ENCODE measurements around the gene MRFAP1L1.
"Not testable (repeated sequence)": the region's sequence is repeated elsewhere in the genome, so short reads cannot be mapped to it uniquely, and the experiment has no call there.

The MRFAP1L1 gene

DNA sequence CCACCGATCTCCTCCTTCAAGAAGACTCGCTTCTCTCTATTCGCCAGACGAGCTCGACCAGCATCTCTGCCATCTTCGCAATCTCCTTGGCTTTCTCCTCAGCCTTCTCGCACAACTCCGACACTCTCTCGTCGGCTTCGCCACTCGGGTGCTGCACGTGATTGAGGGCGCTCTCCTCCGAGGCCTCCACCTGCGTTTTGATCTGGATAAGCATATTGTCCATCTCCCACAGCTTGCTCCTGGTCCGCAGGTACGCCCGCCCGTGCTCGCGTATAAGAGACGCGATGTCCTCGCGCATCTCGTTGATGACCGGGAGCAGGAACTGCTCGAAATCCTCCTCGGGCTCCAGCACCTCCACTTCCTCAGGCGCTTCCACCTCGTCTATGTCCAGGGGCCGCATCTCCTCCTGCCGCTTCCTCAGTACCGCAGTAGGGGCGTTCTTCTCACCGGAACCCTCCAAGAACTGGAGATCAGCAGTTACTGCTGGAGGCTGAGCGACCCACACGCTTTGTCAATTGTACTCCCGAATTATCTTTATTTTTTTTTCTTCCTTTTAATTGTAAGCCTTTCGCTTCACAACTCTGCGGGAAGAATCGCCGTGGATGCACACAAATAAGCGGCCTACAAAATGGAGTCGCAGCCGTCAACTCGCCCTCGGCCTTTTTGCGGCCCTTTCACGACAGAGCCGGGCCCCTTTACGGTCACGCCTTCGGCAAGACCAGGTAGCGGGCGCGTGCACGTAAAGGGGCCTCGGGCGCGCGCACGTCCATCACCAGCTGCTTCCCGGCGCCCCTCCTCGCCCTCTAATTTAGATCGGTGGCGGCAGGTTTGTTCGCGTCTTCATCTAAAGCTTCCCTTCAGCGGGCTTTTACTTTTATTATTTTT, at the start of gene MRFAP1L1:
Gene MRFAP1L1, minus strand, starts transcription at position 636 of the 885 bp plus-strand sequence. Its CDS starts 236 bp downstream, at position 400.
- DNase-seq (ENCODE audit: low read depth), result peak; percentile 94

DNA sequence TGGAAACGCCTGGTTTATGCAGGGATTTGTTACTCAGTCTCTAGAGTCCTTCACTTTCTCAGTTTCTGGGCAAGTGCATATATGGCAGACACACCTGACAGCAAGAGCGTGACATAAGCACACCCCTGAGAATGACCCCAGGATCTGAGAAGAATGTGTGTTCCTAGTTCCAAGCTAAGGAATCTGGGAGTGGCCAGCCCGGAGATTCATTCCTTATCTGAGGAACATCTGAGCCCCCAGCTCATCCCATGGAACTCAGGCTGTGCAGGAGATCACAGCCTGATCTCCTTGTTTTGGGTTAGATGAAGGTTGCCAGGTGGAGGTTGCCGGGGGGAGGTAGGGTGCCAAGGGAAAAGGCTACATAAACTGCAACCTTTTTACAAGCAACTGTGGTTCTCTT, 49.1 kb upstream of the MRFAP1L1 start:
- DNase-seq (ENCODE audit: low read depth), result no peak

DNA sequence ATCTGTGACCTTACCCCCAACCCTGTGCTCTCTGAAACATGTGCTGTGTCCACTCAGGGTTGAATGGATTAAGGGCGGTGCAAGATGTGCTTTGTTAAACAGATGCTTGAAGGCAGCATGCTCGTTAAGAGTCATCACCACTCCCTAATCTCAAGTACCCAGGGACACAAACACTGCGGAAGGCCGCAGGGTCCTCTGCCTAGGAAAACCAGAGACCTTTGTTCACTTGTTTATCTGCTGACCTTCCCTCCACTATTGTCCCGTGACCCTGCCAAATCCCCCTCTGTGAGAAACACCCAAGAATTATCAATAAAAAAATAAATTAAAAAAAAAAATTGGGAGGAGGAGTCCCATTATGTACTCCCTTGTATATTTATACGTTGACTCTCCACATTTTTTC, 46.7 kb upstream of the MRFAP1L1 start:
- DNase-seq (ENCODE audit: low read depth), result not testable (repeated sequence)

DNA sequence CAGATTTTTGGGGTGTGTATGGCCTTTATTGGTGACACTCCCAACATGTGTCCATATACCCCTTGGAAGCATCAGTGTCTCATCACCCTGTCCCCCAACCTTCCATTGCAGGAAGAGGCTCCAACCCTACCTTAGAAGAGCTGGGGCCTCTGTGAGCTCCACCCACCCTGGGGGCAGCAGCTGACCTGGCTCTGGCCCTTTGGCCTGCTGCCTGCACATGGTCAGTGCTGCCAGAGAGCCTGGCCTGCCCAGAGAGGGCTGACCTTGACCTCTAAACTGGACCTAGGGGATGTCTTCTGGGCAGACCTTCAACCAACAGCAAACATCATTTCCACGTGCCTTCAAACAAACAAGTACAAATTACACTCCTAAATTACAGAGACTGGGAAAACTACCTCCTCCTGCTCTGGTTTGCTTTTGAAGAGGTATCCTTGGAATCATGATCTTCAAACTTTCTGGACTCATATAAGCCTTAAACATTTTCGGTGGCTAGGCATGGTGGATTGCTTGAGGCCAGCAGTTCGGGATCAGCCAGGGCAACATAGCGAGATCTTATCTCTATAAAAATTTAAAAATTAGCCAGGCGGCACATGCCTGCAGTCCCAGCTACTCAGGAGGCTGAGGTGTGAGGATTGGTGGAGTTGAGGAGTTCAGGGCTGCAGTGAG, 45.6 kb upstream of the MRFAP1L1 start:
- no peak for DNase-seq (ENCODE audit: low read depth)

DNA sequence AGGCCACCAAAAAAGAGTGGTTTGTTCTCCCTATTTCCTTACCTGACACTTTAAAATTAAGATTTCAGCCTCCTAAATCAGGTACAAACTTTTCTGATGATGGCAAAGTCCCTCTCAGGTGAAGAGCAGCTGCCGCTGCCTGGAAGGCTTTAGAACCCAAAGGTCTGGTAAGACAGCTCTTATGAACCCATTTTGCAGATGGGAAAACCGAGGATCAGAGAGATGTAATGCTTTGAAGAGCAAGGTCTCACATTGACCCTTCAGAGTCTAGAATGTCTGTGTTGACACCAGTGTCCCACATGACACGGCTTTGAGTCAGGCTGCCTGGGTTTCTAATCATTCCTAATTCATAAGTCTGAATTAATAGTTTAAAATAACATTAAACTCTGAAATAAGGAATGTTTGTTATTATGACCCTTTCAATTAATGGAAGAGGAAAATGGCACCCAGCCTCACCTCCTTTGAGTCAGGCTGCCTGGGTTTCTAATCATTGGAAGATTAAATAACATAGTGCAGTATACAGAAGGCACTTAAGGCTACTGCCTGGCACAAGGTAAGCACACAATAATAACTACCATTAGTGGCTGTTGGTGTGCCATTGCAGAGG, 44.9 kb upstream of the MRFAP1L1 start:
- DNase-seq (ENCODE audit: low read depth), result no peak

DNA sequence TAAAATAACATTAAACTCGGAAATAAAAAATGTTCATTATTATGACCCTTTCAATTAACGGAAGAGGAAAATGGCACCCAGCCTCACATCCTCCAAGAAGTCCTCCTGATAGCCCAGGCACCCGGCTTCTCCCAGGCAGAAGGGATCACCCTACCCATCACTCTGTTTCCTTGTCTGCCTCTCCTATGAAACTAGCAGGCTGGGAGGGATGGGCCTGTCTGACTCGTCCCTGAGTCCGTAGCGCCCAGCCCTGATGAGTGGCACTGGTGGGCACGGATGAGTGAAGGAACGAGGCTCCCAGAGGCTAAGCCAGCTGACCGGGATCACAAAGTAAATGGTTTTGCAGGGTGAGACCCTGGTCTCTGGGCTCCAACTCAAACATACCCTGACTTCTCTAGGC, 44.2 kb upstream of the MRFAP1L1 start:
- no peak for DNase-seq (ENCODE audit: low read depth)

DNA sequence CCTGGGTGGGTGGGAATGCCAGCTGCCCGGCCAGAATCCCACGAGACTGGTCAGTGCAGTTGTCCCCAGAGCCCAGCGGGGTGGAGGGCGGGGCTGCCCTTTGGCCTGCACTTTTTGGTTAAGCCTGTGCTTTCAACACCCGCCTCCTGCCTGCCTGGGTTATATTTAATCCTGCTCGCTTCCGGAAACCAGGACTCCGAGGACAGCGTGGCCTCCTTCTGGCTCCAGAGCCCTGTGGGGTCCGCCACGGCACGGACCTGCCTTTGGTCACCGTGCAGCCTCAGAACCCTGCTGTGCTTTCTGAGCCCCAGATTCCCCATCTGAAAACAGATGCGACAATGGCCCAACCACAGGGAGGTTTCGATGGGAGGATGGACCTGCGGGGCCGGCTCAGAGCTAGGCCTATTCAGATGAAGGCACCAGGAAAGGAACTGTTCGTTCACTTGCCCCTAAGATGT, 43.5 kb upstream of the MRFAP1L1 start:
- no peak for DNase-seq (ENCODE audit: low read depth)

DNA sequence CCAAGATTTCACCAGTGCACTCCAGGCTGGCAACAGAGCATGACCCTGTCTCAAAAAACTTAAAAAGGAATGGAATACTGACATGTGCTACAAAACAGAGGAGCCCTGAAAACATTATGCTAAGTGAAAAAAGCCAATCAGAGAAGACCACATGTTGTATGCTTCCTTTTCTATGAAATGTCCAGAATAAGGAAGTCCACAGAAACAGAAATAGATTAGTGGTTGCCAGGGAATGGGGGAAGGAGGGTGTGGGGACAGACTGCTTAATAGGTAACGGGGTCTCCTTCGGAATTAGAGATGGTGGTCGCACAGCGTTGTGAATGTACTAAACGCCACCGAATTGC, 42.8 kb upstream of the MRFAP1L1 start:
- DNase-seq (ENCODE audit: low read depth), result no peak

DNA sequence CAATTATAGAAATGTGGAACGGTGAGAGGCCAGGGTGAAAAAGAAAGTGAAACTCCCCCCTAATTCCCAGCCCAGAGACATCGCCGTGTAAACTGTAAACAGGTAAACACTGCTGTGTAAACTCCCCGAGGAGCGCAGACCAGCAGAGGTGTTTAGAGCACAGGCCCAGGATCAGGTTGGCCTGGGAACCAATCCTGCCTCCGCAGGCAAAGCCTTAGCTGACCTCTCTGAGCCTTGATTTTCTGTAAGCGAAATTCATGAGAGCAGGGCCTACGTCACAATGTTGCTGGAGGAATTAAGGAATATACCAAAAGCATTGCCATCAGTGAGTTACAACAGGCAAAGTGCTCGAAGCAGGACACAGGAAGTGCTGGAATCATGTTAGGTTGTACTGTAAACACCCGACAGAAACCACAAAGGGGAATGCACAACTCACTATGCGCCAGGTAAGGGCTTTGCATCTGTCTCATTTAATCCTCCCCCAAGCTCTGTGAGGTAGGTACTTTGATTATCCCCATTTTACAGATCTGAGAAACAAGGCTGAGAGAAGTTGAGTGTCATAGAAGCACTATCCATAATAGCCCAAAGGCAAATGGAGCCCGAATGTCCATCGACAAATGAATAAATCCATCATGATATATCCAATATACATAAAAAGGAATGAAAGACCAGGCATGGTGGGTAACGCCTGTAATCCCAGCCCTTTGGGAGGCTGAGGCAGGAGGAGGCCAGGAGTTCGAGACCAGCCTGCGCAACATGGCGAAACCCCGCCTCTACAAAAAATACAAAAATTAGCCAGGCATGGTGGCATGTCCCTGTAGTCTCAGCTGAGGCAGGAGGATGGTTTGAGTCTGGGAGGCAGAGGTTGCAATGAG, 42.2 kb upstream of the MRFAP1L1 start:
- no peak for DNase-seq (ENCODE audit: low read depth)

DNA sequence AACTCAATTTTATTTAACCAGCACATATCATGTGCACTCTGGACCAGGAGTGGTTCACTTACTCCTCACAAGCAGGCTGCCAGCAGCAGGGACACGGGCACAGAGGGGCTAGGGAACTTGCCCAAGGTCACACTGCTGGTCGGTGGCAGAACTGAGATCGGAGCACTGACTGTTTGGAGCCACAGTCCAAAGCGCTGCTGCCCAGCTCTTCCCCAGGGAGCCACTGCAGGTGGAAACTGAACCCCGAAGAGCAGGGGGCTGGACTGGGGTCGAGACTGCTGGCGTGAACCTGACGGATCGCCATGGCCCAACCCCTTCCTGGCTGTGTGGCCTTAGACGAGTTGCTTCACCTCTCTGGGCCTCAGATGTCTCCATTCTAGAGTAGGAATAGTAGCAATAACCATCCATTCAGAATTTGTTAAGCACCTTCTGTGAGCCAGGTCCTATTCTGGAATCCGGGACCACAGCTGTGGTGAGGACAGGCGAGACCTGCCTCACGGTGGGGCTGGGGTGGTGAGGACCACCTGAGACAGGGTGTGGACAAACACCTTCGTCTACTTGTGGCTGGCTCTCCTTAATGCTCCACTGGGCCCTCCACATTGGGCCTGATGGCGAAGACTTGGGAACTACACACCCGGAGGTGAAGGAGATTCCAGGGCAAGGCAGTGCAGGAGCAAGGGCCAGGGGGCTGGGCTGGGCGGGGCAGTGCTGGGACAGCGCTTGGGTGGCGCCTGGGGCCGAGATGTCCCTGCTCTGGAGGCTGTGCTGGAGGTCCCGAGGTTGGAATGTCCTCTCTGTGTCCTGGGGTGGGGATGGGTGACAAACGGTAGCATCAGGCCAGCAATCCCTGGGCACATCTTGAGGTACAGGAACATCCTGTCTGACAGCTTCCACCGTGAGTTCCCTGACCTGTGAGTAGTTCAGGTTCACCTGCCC, 40.9 kb upstream of the MRFAP1L1 start:
- DNase-seq (ENCODE audit: low read depth), result no peak

DNA sequence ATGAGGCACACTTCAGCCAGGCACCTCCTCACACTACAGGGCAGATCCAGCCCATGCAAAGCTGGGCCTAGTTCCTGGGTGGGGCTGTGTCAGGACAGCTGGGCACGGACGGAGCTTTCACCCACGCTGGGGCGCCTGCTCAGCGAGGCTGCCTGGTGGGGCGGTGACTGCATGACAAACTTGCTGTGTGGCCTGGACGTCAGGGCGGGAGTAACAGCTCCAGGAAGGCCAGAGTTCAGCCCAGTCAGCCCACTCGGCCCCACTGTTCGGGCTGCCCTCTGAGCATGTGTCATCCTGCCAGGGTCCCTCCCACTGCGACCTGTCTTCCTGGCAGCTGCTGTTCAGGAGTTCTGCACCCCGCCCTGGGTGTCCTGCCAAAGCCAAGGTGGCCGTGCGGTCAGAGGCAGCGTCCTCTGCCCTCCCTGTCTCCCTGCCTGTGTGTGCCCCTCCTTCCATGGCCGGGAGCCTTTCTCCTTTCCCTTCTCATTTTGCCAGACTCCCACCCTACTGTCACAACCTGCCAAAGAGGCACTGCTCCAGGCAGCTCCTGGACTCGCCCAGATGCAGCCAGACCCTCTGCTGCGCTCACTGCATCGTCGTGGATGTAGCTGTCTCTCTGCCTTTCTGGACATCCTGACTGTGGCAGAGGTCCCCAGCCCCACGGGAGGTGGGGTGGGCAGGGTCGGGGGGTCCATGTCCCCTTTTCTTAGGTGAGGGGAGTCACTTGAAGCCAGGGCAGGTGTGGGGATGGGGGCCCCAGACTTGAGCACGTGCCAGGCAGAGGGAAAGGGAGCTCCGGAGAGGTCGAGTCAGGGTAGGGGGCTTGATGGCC, 39.9 kb upstream of the MRFAP1L1 start:
- peak; percentile 43 for DNase-seq (ENCODE audit: low read depth)

DNA sequence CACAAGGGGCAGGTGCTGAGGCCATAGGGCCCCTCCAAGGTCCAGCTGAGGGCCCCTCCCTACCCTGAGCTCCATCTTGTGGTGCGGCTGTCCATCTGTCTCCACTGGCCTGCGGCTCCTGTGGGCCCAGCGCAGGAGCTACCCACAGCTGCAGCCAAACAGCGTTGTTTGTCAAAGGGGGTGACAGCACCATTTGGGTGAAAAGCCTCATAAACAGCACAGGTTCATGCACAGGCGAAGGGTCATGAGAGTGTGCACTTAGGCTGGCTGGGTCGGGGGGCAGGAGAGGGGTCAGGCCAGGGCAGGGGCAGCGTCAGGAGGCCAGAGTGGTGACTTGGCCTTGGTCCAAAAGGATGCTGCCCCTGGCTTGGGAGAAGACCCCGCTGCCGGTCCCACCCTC, 38.6 kb upstream of the MRFAP1L1 start:
- no peak for DNase-seq (ENCODE audit: low read depth)

DNA sequence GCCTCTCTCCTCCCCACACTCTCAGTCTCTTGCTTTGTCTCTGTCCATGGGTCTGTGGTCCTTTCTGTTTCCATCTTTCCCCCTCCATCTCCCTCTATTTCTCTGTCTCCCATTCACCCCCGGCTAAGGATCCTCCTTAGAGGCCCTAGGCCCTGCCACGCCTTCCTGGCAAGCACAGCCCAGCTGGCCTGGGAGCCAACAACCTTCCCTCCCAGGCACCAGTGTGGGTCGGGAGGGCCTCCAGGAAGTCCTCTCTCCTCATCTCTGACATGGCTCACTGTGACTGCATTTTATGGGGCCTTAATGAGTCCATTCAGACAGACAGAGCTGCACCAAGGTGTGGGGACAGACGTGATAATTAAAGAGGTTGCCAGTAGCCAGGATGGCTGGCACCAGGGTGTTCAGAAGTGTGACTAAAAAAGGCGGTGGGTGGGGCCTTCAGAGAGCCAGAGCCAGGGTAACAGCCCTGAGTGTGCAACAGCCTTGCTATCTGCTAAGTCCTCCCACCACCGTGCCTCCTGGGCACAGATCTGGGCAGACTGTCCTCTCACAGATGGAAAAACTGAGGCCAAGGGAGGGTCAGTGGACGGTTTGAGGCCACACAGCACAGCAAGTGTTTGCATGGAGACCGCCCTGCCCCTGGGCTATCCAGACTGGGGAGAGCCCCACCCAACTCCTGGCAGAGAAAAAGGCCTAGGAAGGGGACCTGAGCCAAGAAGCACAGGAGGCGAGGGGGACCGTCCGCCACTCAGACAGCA, 37.8 kb upstream of the MRFAP1L1 start:
- no peak for DNase-seq (ENCODE audit: low read depth)

DNA sequence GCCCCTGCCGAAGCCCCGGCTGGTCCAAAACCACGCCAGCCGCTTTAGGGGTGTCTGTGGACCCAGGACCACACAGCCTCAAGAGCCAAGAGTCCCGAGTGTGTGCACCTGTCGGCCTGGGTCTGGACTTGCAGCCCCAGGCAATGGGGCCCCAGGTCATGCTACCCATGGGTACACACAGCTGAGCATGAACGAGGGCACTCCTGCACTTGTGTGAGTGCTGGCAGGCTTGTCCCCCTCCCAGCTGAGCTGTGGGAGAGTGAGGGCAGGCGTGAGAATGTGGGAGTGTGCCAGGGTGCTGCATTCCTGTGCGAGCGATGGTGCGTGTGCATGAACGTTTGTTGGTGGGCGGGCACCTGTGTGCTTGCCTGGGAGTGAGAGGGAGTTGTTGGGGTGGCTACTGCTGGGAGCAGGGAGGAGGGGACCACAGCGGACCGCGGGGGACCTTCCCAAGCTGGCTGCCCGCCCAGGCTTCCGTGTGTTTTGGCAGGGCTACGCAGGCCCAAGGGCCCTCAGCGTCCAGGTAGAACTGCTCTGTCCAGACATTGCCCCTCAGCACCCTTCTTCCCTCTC, 37.1 kb upstream of the MRFAP1L1 start:
- DNase-seq (ENCODE audit: low read depth), result no peak

DNA sequence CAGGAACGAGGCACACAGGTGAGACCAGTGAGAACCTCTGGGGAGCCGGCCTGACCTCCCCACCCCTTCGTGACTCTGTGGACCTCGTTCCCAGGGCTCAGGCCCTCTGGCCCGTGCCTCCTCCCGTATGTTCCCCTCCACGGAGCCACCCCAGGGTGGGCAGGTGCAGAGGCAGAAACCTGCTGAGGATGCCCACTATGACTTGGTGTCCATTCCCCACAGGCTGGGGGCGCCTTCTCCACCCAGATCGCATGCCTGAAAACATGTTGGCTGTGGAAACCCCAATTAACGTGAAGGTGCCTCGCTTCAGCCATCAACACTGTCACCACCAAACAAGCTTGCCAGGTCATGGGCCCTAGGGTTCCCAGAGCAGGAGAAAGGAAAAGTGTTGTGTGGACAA, 33.3 kb upstream of the MRFAP1L1 start:
- no peak for DNase-seq (ENCODE audit: low read depth)

DNA sequence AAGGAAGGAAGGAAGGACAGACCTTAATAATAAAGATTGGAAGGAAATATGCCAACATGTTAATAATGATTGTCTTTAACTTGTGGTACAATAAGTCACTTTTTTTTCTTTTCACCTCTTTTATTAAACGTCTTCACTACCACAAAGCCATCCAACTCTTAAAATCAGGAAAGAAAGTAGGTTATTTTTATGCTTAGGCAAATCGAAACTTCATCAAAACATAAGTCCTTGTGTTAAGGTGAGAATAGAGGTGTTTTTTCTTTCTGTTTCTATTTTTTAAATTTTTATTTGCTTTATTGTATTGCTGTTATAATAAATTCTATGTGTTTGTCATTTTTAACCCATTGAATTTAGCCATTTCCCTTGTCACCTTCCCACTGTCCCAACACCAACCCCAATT, 32.8 kb upstream of the MRFAP1L1 start:
- no peak for DNase-seq (ENCODE audit: low read depth)

DNA sequence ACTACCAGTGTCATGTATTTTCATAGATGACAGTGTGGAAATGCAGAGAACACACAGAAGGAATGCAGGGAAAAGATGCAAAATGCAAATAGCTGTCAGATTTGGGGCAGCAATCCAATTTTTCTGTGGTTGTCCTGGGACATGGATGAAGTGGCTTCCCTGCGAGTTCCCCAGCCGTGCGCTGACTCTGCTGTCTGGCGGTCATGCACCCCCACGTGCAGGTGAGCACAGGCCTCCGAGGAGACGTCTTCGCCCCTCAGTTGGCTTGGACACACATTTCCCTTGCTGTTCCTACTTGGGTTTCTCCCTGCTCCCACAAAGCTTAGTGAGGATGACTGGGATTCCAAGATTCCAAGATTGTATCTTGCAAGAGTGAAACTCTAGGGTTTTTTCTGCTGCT, 30.7 kb upstream of the MRFAP1L1 start:
- DNase-seq (ENCODE audit: low read depth), result no peak

DNA sequence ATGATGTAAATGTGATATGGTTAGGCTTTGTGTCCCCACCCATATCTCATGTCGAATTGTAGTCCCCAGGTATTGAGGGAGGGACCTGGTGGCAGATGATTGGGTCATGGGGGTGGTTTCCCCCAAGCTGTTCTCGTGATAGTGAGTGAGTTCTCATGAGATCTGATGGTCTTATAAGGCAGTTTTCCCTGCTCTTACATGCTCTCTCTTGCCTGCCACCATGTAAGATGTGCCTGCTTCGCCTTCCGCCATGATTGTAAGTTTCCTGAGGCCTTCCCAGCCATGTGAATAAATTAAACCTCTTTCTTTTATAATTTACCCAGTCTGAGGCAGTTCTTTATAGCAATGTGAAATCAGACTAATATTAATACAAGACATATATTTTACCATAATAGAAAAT, 30.3 kb upstream of the MRFAP1L1 start:
- no peak for DNase-seq (ENCODE audit: low read depth)
